HG02759 (cell line): Measurements from ENCODE around the gene AGBL5.
"Not testable (repeated sequence)": the region's sequence is repeated elsewhere in the genome, so short reads cannot be mapped to it uniquely, and the experiment has no call there.

ENCODE experiments used
- ATAC-seq: cut with Tn5 transposase; IDR thresholded peaks from one replicate; pipeline ENCODE4 v1.9.1; 2021; ENCODE audit warnings: mild to moderate bottlenecking, moderate library complexity; ENCODE audit not compliant: unreplicated experiment

The AGBL5 gene

GRCh38 chr2:27073782-27074181 is 22.3 kb downstream of the AGBL5 start:
- ATAC-seq: no peak

GRCh38 chr2:27074738-27075565 is 23.5 kb downstream of the AGBL5 start:
- ATAC-seq: no peak

GRCh38 chr2:27075566-27075871 is 24.1 kb downstream of the AGBL5 start:
- not testable (repeated sequence) for ATAC-seq

GRCh38 chr2:27076323-27076722 is 24.9 kb downstream of the AGBL5 start:
- ATAC-seq: no peak

GRCh38 chr2:27077231-27077630 is 25.8 kb downstream of the AGBL5 start:
- ATAC-seq: no peak

- no peak for ATAC-seq
Observed at GRCh38 chr2:27078267-27079194, 27.1 kb downstream of the AGBL5 start, which contains the start of gene EMILIN1. Gene EMILIN1, plus strand, starts transcription at chr2:27078615. Its CDS starts 451 bp downstream, at chr2:27079066.

- no peak for ATAC-seq
Observed at GRCh38 chr2:27079233-27080139, 28.0 kb downstream of the AGBL5 start.

- no peak for ATAC-seq
Observed at GRCh38 chr2:27080140-27080469, 28.6 kb downstream of the AGBL5 start.

- no peak for ATAC-seq
Observed at GRCh38 chr2:27080603-27080936, 29.1 kb downstream of the AGBL5 start.

GRCh38 chr2:27081984-27082772 is 30.7 kb downstream of the AGBL5 start:
- ATAC-seq: no peak

- no peak for ATAC-seq
Observed at GRCh38 chr2:27082773-27083409, 31.4 kb downstream of the AGBL5 start.

GRCh38 chr2:27083410-27084296 is 32.2 kb downstream of the AGBL5 start:
- ATAC-seq: no peak

- ATAC-seq: no peak
Observed at GRCh38 chr2:27084297-27085061, 33.0 kb downstream of the AGBL5 start.

GRCh38 chr2:27085062-27085672 is 33.7 kb downstream of the AGBL5 start:
- no peak for ATAC-seq

GRCh38 chr2:27085673-27086089 is 34.2 kb downstream of the AGBL5 start:
- ATAC-seq: peak; percentile 3

- peak; percentile 85 for ATAC-seq
Observed at GRCh38 chr2:27086090-27086723, 34.7 kb downstream of the AGBL5 start.
